HEK293 (cell line): Measurements from ENCODE around the gene PLEKHH3.
A peak's percentile ranks its signal among the peaks of the same experiment; 100 is the strongest.
"Not testable (repeated sequence)": the region's sequence is repeated elsewhere in the genome, so short reads cannot be mapped to it uniquely, and the experiment has no call there.

Source experiments
- CTCF ChIA-PET: fragments of 350-600 bp; formaldehyde crosslinking; extraction: SDS; loops from one replicate; lab custom pipeline; 2021; ENCODE audit warnings: antibody characterized with exemption; lab: Yijun Ruan, JAX
- POLR2A ChIA-PET: fragments of 300-600 bp; formaldehyde crosslinking; extraction: SDS; loops from one replicate; lab custom pipeline; 2020; ENCODE audit warnings: antibody characterized with exemption, inconsistent platforms; lab: Yijun Ruan, JAX
- H3K27ac ChIP-seq: fragments of 200-500 bp; sonication (Bioruptor generic); 2 replicates; pipeline ENCODE4 v1.5.1; 2014; ENCODE audit warnings: low read depth, low read length, control low read depth, inconsistent platforms; ENCODE audit errors: extremely low read depth
- H3K36me3 ChIP-seq, 2 experiments: fragments of 200-500 bp in 1 of 2; sonication (Bioruptor generic) in 1 of 2; 1 replicate in 1 of 2; 2 replicates in 1 of 2; pipeline ENCODE4 v1.5.1; 2014 to 2017; ENCODE audit warnings: inconsistent platforms in 2 of 2, low read length in 2 of 2; ENCODE audit not compliant: control insufficient read depth in 2 of 2, insufficient read depth in 1 of 2
- H3K4me1 ChIP-seq: fragments of 200-500 bp; sonication (Bioruptor generic); 2 replicates; pipeline ENCODE4 v1.5.1; 2014; ENCODE audit warnings: mild to moderate bottlenecking, low read length, inconsistent platforms; ENCODE audit not compliant: control insufficient read depth, insufficient read depth
- H3K4me3 ChIP-seq: 2 replicates; pipeline ENCODE4 v1.5.1; 2011; ENCODE audit warnings: low read depth, mild to moderate bottlenecking, control low read depth, low read length, moderate library complexity
- H3K9me3 ChIP-seq: fragments of 200-500 bp; sonication (Bioruptor generic); 2 replicates; pipeline ENCODE4 v1.5.1; 2014; ENCODE audit warnings: low read depth, low read length, inconsistent platforms; ENCODE audit not compliant: control insufficient read depth, insufficient read depth
- BCL11B ChIP-seq: fragments of 450-650 bp; formaldehyde crosslinking; IDR thresholded peaks from 2 replicates; pipeline ENCODE4 v1.5.1; 2016; ENCODE audit warnings: low read depth, missing biosample characterization, missing genetic modification characterization
- FEZF1 ChIP-seq: fragments of 450-650 bp; formaldehyde crosslinking; IDR thresholded peaks from 2 replicates; pipeline ENCODE4 v1.5.1; 2016; ENCODE audit warnings: missing biosample characterization, missing genetic modification characterization
- HOXC10 ChIP-seq: sonication (generic); formaldehyde crosslinking; IDR thresholded peaks from 2 replicates; pipeline ENCODE4 v1.8.1; 2023; ENCODE audit warnings: mild to moderate bottlenecking, missing genetic modification reagents
- IKZF3 ChIP-seq: fragments of 450-650 bp; IDR thresholded peaks from 2 replicates; pipeline ENCODE4 v1.5.0; 2018; ENCODE audit warnings: missing biosample characterization, mild to moderate bottlenecking, missing genetic modification characterization, moderate library complexity
- SP7 ChIP-seq: fragments of 450-650 bp; formaldehyde crosslinking; IDR thresholded peaks from 2 replicates; pipeline ENCODE4 v1.5.1; 2016; ENCODE audit warnings: missing biosample characterization, missing genetic modification characterization
- ZEB2 ChIP-seq: fragments of 450-650 bp; formaldehyde crosslinking; IDR thresholded peaks from 2 replicates; pipeline ENCODE4 v1.5.1; 2016; ENCODE audit warnings: missing biosample characterization, missing genetic modification characterization
- ZFHX2 ChIP-seq: fragments of 450-650 bp; formaldehyde crosslinking; conservative IDR thresholded peaks from 2 replicates; pipeline ENCODE4 v1.5.1; 2016; ENCODE audit warnings: missing biosample characterization, missing genetic modification characterization
- ZNF10 ChIP-seq: fragments of 450-650 bp; formaldehyde crosslinking; IDR thresholded peaks from 2 replicates; pipeline ENCODE4 v1.5.1; 2017; ENCODE audit warnings: missing biosample characterization, missing genetic modification characterization
- ZNF138 ChIP-seq: fragments of 450-650 bp; formaldehyde crosslinking; IDR thresholded peaks from 2 replicates; pipeline ENCODE4 v1.5.1; 2016; ENCODE audit warnings: missing biosample characterization, missing genetic modification characterization, borderline replicate concordance
- ZNF223 ChIP-seq: fragments of 450-650 bp; formaldehyde crosslinking; IDR thresholded peaks from 2 replicates; pipeline ENCODE4 v1.5.1; 2016; ENCODE audit warnings: missing biosample characterization, missing genetic modification characterization
- ZNF341 ChIP-seq: fragments of 450-650 bp; formaldehyde crosslinking; IDR thresholded peaks from 2 replicates; pipeline ENCODE4; 2016; ENCODE audit warnings: low read depth, missing biosample characterization, missing genetic modification characterization
- ZNF366 ChIP-seq: fragments of 450-650 bp; formaldehyde crosslinking; conservative IDR thresholded peaks from 2 replicates; pipeline ENCODE4 v1.5.1; 2016; ENCODE audit warnings: missing biosample characterization, missing genetic modification characterization
- ZNF394 ChIP-seq: fragments of 450-650 bp; formaldehyde crosslinking; IDR thresholded peaks from 2 replicates; pipeline ENCODE4 v1.5.1; 2016; ENCODE audit warnings: missing biosample characterization, missing genetic modification characterization, mild to moderate bottlenecking, moderate library complexity, borderline replicate concordance
- ZNF558 ChIP-seq: fragments of 450-650 bp; formaldehyde crosslinking; IDR thresholded peaks from 2 replicates; pipeline ENCODE4 v1.5.1; 2016; ENCODE audit warnings: missing biosample characterization, missing genetic modification characterization
- ZNF629 ChIP-seq: fragments of 450-650 bp; formaldehyde crosslinking; IDR thresholded peaks from 2 replicates; pipeline ENCODE4 v1.5.1; 2017; ENCODE audit warnings: missing biosample characterization, missing genetic modification characterization
- ZNF660 ChIP-seq: fragments of 450-650 bp; IDR thresholded peaks from 2 replicates; pipeline ENCODE4 v1.5.1; 2018; ENCODE audit warnings: missing biosample characterization, mild to moderate bottlenecking, missing genetic modification characterization
- TF ChIP-seq, protein P1 (sequence below): fragments of 450-650 bp; formaldehyde crosslinking; IDR thresholded peaks from 2 replicates; pipeline ENCODE4 v1.5.1; 2016; ENCODE audit warnings: missing biosample characterization, missing genetic modification characterization
- TF ChIP-seq, protein P2 (sequence below): fragments of 450-650 bp; formaldehyde crosslinking; IDR thresholded peaks from 2 replicates; pipeline ENCODE4 v1.5.1; 2016; ENCODE audit warnings: missing biosample characterization, missing genetic modification characterization, borderline replicate concordance
- TF ChIP-seq, protein P3 (sequence below): fragments of 450-650 bp; formaldehyde crosslinking; IDR thresholded peaks from 2 replicates; pipeline ENCODE4 v1.5.1; 2016; ENCODE audit warnings: missing biosample characterization, missing genetic modification characterization

The PLEKHH3 gene

DNA sequence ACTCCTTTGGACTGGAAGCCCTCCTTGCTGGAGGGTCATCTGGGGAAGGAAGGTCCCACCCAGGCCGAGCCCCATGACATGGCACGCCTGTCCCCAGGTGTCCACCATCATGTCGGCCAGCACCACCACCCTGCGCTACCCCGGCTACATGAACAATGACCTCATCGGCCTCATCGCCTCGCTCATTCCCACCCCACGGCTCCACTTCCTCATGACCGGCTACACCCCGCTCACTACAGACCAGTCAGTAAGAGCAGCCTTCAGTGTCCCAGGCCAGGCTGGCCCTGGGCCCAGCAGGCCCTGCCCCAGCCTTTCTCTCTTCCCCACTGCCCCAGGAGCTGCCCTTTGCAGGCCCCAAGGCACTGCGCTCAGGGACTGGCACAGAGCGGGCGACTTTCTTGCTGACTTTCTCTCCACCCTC is 11.2 kb downstream of the PLEKHH3 start:
- TF ChIP-seq FEZF1 (tag by site-specific recombination), result no peak
- 0 out of 2 replicates have a peak, but pooled peaks have one; percentile 36 for TF ChIP-seq ZNF223 (tag by site-specific recombination)
- CTCF ChIA-PET, result no interaction called here
- Histone ChIP-seq H3K9me3 (no peaks in the 10 kb centered on the region), H3K4me3 (no peak overlapping the region), H3K36me3 (peaks cover 38 to 85% of the 10 kb centered on the region in 2 experiments), H3K27ac (no peak overlapping the region), H3K4me1 (peaks cover 5% of the 10 kb centered on the region)
- POLR2A ChIA-PET, result interaction anchor here (1.2 kb wide), 1 partner anchor 88 kb away, joined by 4 read pairs; the partner anchor contains the start of gene PSMC3IP

DNA sequence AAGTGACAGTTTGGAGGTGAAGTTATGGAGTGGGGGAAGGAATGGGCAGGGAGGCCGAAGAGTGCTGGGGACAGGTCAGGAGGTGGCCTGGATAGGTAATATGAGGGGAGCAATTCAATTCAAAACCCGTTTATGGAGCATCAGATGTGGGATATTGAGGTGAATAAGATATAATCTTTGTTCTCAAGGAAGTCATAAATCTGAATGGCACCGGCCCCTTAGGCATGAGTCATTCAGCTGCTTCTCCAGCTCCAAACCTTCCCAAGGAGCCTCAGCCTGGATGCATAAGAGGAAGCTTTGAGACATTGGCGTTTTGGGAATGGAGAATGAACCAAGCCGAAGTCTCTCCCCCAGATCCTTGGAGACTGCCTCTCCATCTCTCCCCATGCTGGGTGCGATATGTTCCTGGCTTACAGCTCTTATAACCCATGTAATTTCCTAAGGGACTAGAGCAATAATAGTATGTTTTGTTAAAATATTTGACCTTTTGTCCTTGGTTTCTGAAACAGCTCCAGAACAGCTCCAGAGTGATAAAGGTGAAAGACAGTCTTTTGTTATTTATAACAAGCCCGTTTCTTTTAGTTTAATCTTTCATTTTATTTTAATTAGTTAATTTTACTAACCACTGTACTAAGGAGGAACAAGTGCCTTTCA is 16.0 kb downstream of the PLEKHH3 start:
- TF ChIP-seq ZNF394, result peak; percentile 68; the same call in 1 of the 2 replicates
- TF ChIP-seq ZNF341 (tag by site-specific recombination), result no peak
- TF ChIP-seq HOXC10 (CRISPR knock-in tag), result 0 out of 2 replicates have a peak, but pooled peaks have one; percentile 72
- peak; percentile 62; the same call in 1 of the 2 replicates for TF ChIP-seq SP7 (tag by site-specific recombination)
- peak; percentile 57 for TF ChIP-seq ZEB2 (tag by site-specific recombination)
- no peak for TF ChIP-seq ZFHX2 (tag by site-specific recombination)
- peak; percentile 76; the same call in 1 of the 2 replicates for TF ChIP-seq ZNF366 (tag by site-specific recombination)
- TF ChIP-seq, protein P1, sequence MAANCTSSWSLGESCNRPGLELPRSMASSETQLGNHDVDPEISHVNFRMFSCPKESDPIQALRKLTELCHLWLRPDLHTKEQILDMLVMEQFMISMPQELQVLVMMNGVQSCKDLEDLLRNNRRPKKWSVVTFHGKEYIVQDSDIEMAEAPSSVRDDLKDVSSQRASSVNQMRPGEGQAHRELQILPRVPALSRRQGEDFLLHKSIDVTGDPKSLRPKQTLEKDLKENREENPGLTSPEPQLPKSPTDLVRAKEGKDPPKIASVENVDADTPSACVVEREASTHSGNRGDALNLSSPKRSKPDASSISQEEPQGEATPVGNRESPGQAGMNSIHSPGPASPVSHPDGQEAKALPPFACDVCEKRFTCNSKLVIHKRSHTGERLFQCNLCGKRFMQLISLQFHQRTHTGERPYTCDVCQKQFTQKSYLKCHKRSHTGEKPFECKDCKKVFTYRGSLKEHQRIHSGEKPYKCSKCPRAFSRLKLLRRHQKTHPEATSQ (tag by site-specific recombination), result no peak
- TF ChIP-seq IKZF3, result peak; percentile 78
- no peak for TF ChIP-seq ZNF558
- TF ChIP-seq ZNF629 (tag by site-specific recombination), result peak; percentile 83
- TF ChIP-seq ZNF138 (tag by site-specific recombination), result no peak
- 0 out of 2 replicates have a peak, but pooled peaks have one; percentile 24 for TF ChIP-seq ZNF10 (tag by site-specific recombination)
- TF ChIP-seq, protein P2, sequence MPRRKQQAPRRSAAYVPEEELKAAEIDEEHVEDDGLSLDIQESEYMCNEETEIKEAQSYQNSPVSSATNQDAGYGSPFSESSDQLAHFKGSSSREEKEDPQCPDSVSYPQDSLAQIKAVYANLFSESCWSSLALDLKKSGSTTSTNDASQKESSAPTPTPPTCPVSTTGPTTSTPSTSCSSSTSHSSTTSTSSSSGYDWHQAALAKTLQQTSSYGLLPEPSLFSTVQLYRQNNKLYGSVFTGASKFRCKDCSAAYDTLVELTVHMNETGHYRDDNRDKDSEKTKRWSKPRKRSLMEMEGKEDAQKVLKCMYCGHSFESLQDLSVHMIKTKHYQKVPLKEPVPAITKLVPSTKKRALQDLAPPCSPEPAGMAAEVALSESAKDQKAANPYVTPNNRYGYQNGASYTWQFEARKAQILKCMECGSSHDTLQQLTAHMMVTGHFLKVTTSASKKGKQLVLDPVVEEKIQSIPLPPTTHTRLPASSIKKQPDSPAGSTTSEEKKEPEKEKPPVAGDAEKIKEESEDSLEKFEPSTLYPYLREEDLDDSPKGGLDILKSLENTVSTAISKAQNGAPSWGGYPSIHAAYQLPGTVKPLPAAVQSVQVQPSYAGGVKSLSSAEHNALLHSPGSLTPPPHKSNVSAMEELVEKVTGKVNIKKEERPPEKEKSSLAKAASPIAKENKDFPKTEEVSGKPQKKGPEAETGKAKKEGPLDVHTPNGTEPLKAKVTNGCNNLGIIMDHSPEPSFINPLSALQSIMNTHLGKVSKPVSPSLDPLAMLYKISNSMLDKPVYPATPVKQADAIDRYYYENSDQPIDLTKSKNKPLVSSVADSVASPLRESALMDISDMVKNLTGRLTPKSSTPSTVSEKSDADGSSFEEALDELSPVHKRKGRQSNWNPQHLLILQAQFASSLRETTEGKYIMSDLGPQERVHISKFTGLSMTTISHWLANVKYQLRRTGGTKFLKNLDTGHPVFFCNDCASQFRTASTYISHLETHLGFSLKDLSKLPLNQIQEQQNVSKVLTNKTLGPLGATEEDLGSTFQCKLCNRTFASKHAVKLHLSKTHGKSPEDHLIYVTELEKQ (tag by site-specific recombination), result 0 out of 2 replicates have a peak, but pooled peaks have one; percentile 31
- TF ChIP-seq BCL11B (tag by site-specific recombination), result 0 out of 2 replicates have a peak, but pooled peaks have one; percentile 43
- TF ChIP-seq ZNF660 (tag by site-specific recombination), result 0 out of 2 replicates have a peak, but pooled peaks have one; percentile 28
- TF ChIP-seq, protein P3, sequence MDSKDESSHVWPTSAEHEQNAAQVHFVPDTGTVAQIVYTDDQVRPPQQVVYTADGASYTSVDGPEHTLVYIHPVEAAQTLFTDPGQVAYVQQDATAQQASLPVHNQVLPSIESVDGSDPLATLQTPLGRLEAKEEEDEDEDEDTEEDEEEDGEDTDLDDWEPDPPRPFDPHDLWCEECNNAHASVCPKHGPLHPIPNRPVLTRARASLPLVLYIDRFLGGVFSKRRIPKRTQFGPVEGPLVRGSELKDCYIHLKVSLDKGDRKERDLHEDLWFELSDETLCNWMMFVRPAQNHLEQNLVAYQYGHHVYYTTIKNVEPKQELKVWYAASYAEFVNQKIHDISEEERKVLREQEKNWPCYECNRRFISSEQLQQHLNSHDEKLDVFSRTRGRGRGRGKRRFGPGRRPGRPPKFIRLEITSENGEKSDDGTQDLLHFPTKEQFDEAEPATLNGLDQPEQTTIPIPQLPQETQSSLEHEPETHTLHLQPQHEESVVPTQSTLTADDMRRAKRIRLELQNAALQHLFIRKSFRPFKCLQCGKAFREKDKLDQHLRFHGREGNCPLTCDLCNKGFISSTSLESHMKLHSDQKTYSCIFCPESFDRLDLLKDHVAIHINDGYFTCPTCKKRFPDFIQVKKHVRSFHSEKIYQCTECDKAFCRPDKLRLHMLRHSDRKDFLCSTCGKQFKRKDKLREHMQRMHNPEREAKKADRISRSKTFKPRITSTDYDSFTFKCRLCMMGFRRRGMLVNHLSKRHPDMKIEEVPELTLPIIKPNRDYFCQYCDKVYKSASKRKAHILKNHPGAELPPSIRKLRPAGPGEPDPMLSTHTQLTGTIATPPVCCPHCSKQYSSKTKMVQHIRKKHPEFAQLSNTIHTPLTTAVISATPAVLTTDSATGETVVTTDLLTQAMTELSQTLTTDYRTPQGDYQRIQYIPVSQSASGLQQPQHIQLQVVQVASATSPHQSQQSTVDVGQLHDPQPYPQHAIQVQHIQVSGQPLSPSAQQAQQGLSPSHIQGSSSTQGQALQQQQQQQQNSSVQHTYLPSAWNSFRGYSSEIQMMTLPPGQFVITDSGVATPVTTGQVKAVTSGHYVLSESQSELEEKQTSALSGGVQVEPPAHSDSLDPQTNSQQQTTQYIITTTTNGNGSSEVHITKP (tag by site-specific recombination), result no peak; the same call in 1 of the 2 replicates
- peaks cover 24 to 43% of the 10 kb centered on the region in 2 experiments for H3K36me3 ChIP-seq
- POLR2A ChIA-PET, result interaction anchor here (0.8 to 1.5 kb wide), 4 partner anchors 8 to 53 kb away, joined by 3 to 19 read pairs (median 3); partner anchors contain the start of gene PLEKHH3
- H3K4me3 ChIP-seq, result no peak overlapping the region
- no peaks in the 10 kb centered on the region for H3K9me3 ChIP-seq
- CTCF ChIA-PET, result interaction anchor here (0.5 to 3.8 kb wide), 10 partner anchors 13 to 346 kb away, joined by 3 to 18 read pairs (median 6); partner anchors contain the start of genes PLEKHH3 and PSMC3IP
- H3K27ac ChIP-seq, result no peak overlapping the region
- peaks cover 13% of the 10 kb centered on the region for H3K4me1 ChIP-seq

DNA sequence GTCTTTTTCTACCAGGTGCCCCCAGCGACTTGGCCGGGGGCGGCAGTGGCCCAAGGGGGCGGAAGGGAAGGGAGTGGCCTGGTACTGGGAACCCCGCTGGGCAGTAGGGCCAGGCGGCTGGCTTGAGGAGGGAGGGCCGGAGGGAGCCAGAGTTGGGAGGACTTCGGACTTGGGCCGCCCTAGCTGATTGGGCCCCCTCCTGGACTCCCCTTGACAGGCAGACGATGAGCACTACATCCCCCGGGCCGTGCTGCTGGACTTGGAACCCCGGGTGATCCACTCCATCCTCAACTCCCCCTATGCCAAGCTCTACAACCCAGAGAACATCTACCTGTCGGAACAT is 16.9 kb downstream of the PLEKHH3 start:
- H3K4me3 ChIP-seq, H3K9me3 ChIP-seq: not testable (repeated sequence)
- ChIA-PET CTCF (interaction anchor here (0.6 to 3.8 kb wide), 6 partner anchors 14 to 338 kb away, joined by 3 to 18 read pairs (median 6); partner anchors contain the start of genes PSMC3IP and RPL27), POLR2A (interaction anchor here (0.8 to 1.8 kb wide), 11 partner anchors 9 to 105 kb away, joined by 3 to 17 read pairs (median 4); partner anchors contain the start of genes PLEKHH3, RETREG3 and TUBG1)
- H3K4me1 ChIP-seq, result peaks cover 13% of the 10 kb centered on the region
- peaks cover 24 to 37% of the 10 kb centered on the region in 2 experiments for H3K36me3 ChIP-seq
- peak overlapping the region; percentile 84; the same call in 1 of the 2 replicates for H3K27ac ChIP-seq
